HG03039 (cell line): ENCODE data around the gene COL4A1.

Source experiments
- ATAC-seq: cut with Tn5 transposase; IDR thresholded peaks from one replicate; pipeline ENCODE4 v1.9.1; 2021; ENCODE audit warnings: mild to moderate bottlenecking, moderate library complexity; ENCODE audit not compliant: unreplicated experiment

Gene COL4A1

GRCh38 chr13:110262082-110262436 is 44.9 kb downstream of the COL4A1 start:
- no peak for ATAC-seq

GRCh38 chr13:110261166-110262081 is 45.5 kb downstream of the COL4A1 start:
- ATAC-seq = no peak

GRCh38 chr13:110259651-110260050 is 47.3 kb downstream of the COL4A1 start:
- no peak for ATAC-seq

GRCh38 chr13:110258876-110259631 is 47.9 kb downstream of the COL4A1 start:
- ATAC-seq = no peak

GRCh38 chr13:110257408-110257807 is 49.5 kb downstream of the COL4A1 start:
- ATAC-seq = no peak

- ATAC-seq = no peak
Observed at GRCh38 chr13:110256126-110256905, 50.6 kb downstream of the COL4A1 start.

- ATAC-seq = no peak
Observed at GRCh38 chr13:110254751-110255553, 52.0 kb downstream of the COL4A1 start.

- no peak for ATAC-seq
Observed at GRCh38 chr13:110254151-110254679, 52.7 kb downstream of the COL4A1 start.

GRCh38 chr13:110251193-110251819 is 55.7 kb downstream of the COL4A1 start:
- no peak for ATAC-seq

GRCh38 chr13:110250258-110250891 is 56.6 kb downstream of the COL4A1 start:
- ATAC-seq = no peak

GRCh38 chr13:110249326-110249725 is 57.6 kb downstream of the COL4A1 start:
- ATAC-seq = no peak

- ATAC-seq = no peak
Observed at GRCh38 chr13:110248449-110249143, 58.4 kb downstream of the COL4A1 start.

GRCh38 chr13:110246530-110246929 is 60.4 kb downstream of the COL4A1 start:
- no peak for ATAC-seq

GRCh38 chr13:110245416-110245899 is 61.5 kb downstream of the COL4A1 start:
- no peak for ATAC-seq

GRCh38 chr13:110244976-110245375 is 62.0 kb downstream of the COL4A1 start:
- ATAC-seq = no peak

- ATAC-seq = no peak
Observed at GRCh38 chr13:110244071-110244830, 62.7 kb downstream of the COL4A1 start.

- ATAC-seq = no peak
Observed at GRCh38 chr13:110242615-110243014, 64.3 kb downstream of the COL4A1 start.

- no peak for ATAC-seq
Observed at GRCh38 chr13:110240943-110241342, 66.0 kb downstream of the COL4A1 start.
